ENCODE measurements around the gene PLAAT4.

PLAAT4 gene

GRCh38 chr11:63536669-63537292 lies at the start of gene PLAAT4:
Gene PLAAT4, plus strand, starts transcription at chr11:63536808. Its CDS starts 61 bp downstream, at chr11:63536869.
- DNase-seq = peak; percentile 75

GRCh38 chr11:63488789-63489188 lies 47.8 kb upstream of the PLAAT4 start:
- DNase-seq = no peak

- no peak for DNase-seq
These were observed 46.7 kb upstream of the PLAAT4 start for GRCh38 chr11:63489879-63490278.

- no peak for DNase-seq
These were observed 45.9 kb upstream of the PLAAT4 start, which contains the start of gene PLAAT5 for GRCh38 chr11:63490551-63491239. Gene PLAAT5, minus strand, starts transcription at chr11:63491167. Its CDS starts 133 bp downstream, at chr11:63491034.

GRCh38 chr11:63491240-63491587 lies 45.4 kb upstream of the PLAAT4 start:
- DNase-seq = no peak

- DNase-seq = peak; percentile 18
These were observed 44.8 kb upstream of the PLAAT4 start for GRCh38 chr11:63491636-63492372.

- no peak for DNase-seq
These were observed 44.2 kb upstream of the PLAAT4 start for GRCh38 chr11:63492441-63492840.

GRCh38 chr11:63493127-63493526 lies 43.5 kb upstream of the PLAAT4 start:
- DNase-seq = no peak

- no peak for DNase-seq
These were observed 41.6 kb upstream of the PLAAT4 start for GRCh38 chr11:63494975-63495374.

- DNase-seq = no peak
These were observed 36.7 kb upstream of the PLAAT4 start for GRCh38 chr11:63499874-63500273.

- DNase-seq = no peak
These were observed 35.4 kb upstream of the PLAAT4 start for GRCh38 chr11:63501236-63501635.

- no peak for DNase-seq
These were observed 34.3 kb upstream of the PLAAT4 start for GRCh38 chr11:63502252-63502820.

- no peak for DNase-seq
These were observed 33.1 kb upstream of the PLAAT4 start for GRCh38 chr11:63503492-63503891.

GRCh38 chr11:63504054-63504453 lies 32.6 kb upstream of the PLAAT4 start:
- no peak for DNase-seq

- no peak for DNase-seq
These were observed 31.5 kb upstream of the PLAAT4 start for GRCh38 chr11:63504933-63505586.

- DNase-seq = no peak
These were observed 30.6 kb upstream of the PLAAT4 start, which contains the start of gene LGALS12 for GRCh38 chr11:63505857-63506528. Gene LGALS12, plus strand, starts transcription at chr11:63506084. Its CDS starts 375 bp downstream, at chr11:63506459.

- DNase-seq = no peak
These were observed 29.7 kb upstream of the PLAAT4 start for GRCh38 chr11:63506876-63507275.

GRCh38 chr11:63507511-63507910 lies 29.1 kb upstream of the PLAAT4 start:
- DNase-seq = no peak

GRCh38 chr11:63508009-63508408 lies 28.6 kb upstream of the PLAAT4 start:
- peak; percentile 23 for DNase-seq

GRCh38 chr11:63508745-63509144 lies 27.9 kb upstream of the PLAAT4 start:
- no peak for DNase-seq

GRCh38 chr11:63510360-63511047 lies 26.1 kb upstream of the PLAAT4 start:
- no peak for DNase-seq

Measured in activated CD4-positive, alpha-beta T cell treated with anti-CD3 and anti-CD28 coated beads, Interleukin-10, Interleukin-2, amounts not matched to agents 100 ng/mL and 50 ng/mL, durations not matched to agents 16 hours and 8 hours (primary cell).